GM19395 (cell line): ENCODE data around the gene PXN.

Source experiments
- ATAC-seq: cut with Tn5 transposase; IDR thresholded peaks from one replicate; pipeline ENCODE4 v1.9.1; 2021; ENCODE audit warnings: mild to moderate bottlenecking, moderate library complexity; ENCODE audit not compliant: unreplicated experiment

Gene PXN

DNA sequence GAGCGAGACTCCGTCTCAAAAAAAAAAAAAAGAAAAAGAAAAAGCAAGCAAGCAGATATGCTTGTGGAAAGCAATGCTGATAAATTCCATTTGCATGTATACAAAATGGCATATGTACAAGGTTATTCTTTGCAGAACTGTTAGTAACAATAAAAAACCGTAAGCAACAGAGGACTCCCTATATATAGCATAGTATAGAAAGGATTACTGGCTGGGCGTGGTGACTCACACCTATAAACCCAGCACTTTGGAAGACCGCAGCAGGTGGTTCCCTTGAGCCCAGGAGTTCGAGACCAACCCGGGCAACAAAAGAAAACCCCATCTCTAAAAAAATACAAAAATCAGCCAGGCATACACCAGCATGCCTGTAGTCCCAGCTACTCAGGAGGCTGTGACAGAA lies 84.6 kb downstream of the PXN start:
- ATAC-seq = no peak

DNA sequence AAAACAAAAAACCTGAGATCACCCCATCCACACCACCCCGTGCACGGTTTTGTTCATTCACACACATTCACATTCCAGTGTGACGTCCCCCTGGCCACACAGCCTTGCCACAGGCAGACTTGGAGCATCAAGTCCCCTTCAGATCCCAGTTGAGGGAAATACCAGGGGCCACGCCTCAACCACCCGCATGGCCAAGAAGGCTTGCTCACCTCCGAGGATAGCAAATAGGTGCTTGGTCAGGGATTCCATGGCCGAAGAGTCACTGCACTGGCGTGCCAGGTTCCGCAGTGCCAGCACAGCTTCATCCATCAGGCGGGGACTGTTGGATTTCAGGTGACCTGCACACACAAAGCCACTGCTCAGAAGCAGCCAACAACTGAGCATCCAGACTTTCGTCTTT lies 90.0 kb downstream of the PXN start:
- no peak for ATAC-seq

DNA sequence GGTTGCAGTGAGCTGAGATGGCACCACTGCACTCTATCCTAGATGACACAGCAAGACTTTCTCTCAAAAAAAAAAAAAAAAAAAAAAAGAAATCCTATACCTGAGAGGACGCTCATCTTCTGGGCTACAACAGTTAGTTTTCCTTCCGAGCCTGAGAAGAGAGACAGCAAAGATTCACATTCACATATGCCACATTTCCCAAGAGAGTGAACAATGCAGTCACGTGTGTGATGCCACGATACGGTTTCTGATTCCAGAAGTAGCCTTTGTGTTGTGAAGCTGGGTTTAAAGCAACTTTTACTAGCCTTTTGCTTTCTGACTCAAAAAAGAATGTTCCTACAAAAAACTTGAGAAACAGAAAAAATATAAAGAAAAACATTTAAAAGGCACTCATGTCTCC lies 90.5 kb downstream of the PXN start:
- no peak for ATAC-seq

DNA sequence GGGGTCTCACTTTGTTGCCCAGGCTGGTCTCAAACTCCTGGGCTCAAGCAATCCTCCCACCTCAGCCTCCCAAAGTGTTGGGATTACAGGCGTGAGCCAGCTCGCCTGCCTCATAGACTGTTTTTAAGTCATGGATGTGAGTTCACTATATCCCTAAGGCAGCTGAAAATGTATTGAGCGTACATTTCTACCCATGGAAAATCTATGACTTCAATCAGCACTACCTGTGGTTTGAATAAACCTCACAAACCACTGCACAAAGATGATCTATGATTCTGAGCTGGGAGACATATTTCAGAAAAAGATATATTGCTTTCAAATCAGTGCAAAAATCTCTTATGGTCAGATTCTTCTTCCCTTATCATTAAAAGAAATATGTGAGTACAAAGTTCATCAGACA lies 93.5 kb downstream of the PXN start:
- ATAC-seq = no peak

DNA sequence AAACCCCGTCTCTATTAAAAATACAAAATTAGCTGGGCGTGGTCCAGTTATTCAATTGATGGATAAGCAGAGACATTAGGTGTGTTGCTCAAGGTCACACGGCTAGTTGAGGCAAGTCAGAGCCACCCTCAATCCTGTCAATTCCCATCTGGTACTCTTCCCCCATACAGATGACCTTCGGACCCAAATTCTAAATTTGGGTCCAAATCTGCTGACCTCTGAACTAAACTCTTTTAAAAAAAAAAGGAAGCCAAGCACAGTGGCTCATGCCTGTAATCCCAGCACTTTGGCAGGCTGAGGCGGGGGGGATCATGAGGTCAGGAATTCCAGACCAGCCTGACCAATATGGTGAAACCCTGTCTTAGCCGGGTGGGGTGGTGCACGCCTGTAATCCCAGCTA lies 94.9 kb downstream of the PXN start:
- ATAC-seq = no peak

DNA sequence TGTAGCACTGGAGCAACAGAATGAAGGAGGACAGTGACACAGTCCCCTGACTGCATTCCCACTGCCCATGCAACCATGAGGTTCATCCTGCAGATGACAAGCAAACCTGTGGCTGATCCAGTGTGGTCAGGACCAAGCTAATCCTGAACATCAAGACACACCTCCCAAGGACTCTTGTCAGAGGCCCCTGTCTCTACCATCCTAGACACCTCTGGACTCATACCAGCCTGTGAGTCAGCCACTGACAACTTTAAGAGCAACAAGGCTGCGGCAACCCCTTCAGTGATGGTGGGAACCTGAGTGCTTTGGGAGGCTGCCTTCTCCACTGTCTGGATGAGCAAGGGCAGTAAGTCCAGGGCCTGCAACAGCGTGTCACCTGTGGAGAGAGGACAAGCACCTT lies 95.6 kb downstream of the PXN start:
- no peak for ATAC-seq

DNA sequence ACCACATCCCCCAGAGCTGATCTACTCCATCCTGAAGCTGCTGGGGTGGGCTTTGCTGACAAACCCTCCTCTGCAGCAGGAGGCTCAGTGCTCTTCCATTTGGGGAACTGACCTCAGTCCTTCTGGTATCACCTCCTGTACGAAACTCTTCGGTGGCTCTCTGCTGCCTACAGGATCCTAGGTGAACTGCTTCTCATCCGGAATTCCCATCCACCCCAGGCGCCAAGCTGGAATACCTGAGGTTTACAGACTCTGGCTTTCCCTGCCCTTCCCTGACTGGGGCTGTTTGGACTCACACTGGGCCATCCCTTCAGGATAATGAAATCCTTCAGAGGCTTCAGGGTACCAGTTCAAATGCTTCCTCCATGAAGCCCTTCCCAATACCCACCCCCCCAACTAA lies 97.2 kb downstream of the PXN start:
- no peak for ATAC-seq

DNA sequence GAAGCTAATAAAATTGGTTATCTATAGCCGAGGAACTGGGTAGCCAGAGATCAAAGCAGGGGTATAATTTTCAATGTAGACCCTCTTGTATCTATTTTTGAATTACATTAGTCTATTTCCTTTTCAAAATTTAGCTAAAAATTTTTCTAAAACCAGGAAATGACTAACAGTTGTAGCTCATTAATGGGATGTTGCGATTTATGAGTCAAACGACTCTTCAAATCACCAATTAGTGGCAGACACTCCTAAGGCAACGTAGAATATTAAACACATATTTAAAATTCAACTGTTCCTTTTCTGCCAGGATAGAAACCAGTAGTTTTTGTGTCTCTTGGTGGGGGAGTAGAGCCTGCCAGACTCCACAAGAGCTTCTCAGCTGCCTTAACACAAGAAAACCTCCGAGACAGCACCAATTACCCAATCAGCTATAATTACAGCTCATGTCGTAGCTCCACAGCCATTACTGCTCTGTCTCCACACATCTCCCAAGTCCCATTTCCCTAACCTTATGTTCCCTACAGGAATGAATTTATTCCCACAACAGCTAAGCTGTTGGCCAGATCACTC lies 97.9 kb downstream of the PXN start:
- no peak for ATAC-seq

DNA sequence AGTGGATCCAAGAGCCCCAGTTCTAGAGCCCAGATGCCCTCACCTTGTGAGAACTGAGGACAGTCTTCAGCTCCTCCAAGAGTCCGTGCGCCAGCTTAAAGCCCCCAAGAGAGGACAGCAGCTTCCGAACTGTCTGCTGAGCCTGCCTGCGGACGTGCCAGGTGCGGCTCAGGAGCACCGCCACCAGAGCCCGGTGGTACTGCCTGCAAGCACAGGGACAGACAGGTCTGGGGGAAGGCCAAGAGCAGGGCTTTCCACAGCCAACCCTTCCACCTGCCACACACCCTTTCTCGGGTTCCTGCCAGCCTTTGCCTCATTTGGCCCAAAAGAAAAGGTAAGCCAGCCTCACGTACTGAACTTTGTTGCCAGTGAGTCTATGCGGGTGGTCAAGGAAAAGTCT lies 101.2 kb downstream of the PXN start:
- ATAC-seq = no peak

DNA sequence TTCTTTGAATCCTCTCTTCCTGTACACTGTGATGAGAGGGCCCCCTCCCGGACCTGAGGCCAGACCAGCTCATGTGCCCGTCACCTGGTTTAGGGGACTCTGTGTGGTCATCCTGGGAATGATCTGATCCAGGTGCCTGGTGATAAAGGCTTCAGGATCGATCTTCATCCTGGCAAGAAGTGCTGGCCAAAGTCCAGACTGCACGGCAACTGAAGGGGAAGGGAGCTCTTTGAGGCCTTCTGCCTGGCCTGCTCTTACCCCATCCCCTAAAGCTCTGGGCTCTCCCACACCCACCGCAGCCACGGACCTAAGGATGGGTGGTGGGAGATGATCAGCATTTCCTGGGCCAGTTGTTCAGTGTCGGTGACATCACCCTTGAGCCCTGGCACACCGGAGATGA lies 102.8 kb downstream of the PXN start:
- no peak for ATAC-seq

DNA sequence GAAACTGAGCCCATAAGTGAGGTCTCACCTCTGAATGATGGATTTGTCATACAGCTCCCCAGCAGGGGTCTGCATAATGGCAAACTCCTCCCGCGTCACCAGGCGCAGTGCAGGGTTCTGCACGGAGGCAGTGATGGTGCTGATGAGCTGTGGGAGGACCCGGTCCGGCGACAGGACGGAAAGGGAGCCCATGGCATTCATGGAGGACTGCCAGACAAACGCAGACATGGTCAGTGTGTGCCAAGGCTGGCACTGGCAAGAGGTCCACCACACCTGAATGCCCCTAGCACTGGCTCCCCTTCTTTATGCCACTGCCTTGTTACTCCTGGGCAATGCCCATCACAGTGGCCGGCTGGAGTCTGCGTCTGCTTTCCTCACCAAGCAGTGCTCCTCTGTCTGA lies 103.7 kb downstream of the PXN start:
- no peak for ATAC-seq
